Fibroblast of lung (primary cell): ENCODE measurements around the gene CACNA1E. TPM values are rescaled to one million over a fixed set of nuclear protein-coding genes. Genes with fewer than 3 reads are reported as not detected.

ENCODE experiments used
- DNase-seq, 2 donors: peaks; one replicate each; pipeline versions ENCODE4 v3.0.0 to v3.0.0-alpha.2; 2010; ENCODE audit warnings: low read depth in 2 of 2
- H2AFZ ChIP-seq: 2 replicates; pipeline ENCODE4 v1.5.1; 2012; ENCODE audit warnings: low read length, control low read depth, inconsistent platforms
- H3K27ac ChIP-seq: 2 replicates; pipeline ENCODE4 v1.5.1; 2011; ENCODE audit warnings: low read length, control low read depth; ENCODE audit not compliant: insufficient read depth
- H3K27me3 ChIP-seq: 2 replicates; pipeline ENCODE4 v1.5.1; 2011; ENCODE audit warnings: mild to moderate bottlenecking, low read length; ENCODE audit not compliant: control insufficient read depth, insufficient read depth
- H3K36me3 ChIP-seq: 2 replicates; pipeline ENCODE4 v1.5.1; 2011; ENCODE audit warnings: low read length; ENCODE audit not compliant: control insufficient read depth, insufficient read depth
- H3K4me1 ChIP-seq: 2 replicates; pipeline ENCODE4 v1.5.1; 2011; ENCODE audit warnings: low read length; ENCODE audit not compliant: control insufficient read depth, insufficient read depth; ENCODE audit errors: extremely low read depth
- H3K4me2 ChIP-seq: 2 replicates; pipeline ENCODE4 v1.5.1; 2011; ENCODE audit warnings: low read length, control low read depth; ENCODE audit not compliant: insufficient read depth; ENCODE audit errors: extremely low read depth
- H3K4me3 ChIP-seq, 4 experiments: fragments of 200-600 bp in 1 of 4; sonication (generic) in 1 of 4; replicated peaks in 1 of 4; 2 replicates each; pipeline ENCODE4 v1.5.1; 2011 to 2016; ENCODE audit warnings: low read length in 4 of 4, low read depth in 3 of 4, mild to moderate bottlenecking in 3 of 4, control low read depth in 2 of 4, inconsistent platforms in 1 of 4, mixed read lengths in 1 of 4; ENCODE audit not compliant: insufficient read depth in 1 of 4; ENCODE audit errors: control extremely low read depth in 1 of 4
- H3K79me2 ChIP-seq: 2 replicates; pipeline ENCODE4 v1.5.1; 2012; ENCODE audit warnings: mild to moderate bottlenecking, low read length, inconsistent platforms; ENCODE audit not compliant: control insufficient read depth, insufficient read depth
- H3K9ac ChIP-seq: 2 replicates; pipeline ENCODE4 v1.5.1; 2011; ENCODE audit warnings: mild to moderate bottlenecking, low read length, control low read depth; ENCODE audit not compliant: insufficient read depth
- H3K9me3 ChIP-seq: 2 replicates; pipeline ENCODE4 v1.5.1; 2012; ENCODE audit warnings: low read depth, low read length; ENCODE audit not compliant: control insufficient read depth, insufficient read depth
- H4K20me1 ChIP-seq: 2 replicates; pipeline ENCODE4 v1.5.1; 2011; ENCODE audit warnings: low read length; ENCODE audit not compliant: control insufficient read depth, insufficient read depth; ENCODE audit errors: extremely low read depth
- CTCF ChIP-seq, 2 donors: IDR thresholded peaks in 1 of 2; conservative IDR thresholded peaks in 1 of 2; 1 replicate in 1 of 2; 2 replicates in 1 of 2; pipeline ENCODE4 v1.5.1; 2011 to 2012; ENCODE audit warnings: low read length in 2 of 2, control low read depth in 1 of 2, inconsistent platforms in 1 of 2, low read depth in 1 of 2, mild to moderate bottlenecking in 1 of 2
- EZH2 ChIP-seq: IDR thresholded peaks from 2 replicates; pipeline ENCODE4 v1.5.1; 2012; ENCODE audit warnings: low read length, control low read depth, mild to moderate bottlenecking; ENCODE audit errors: missing control alignments
- polyA plus RNA-seq, 2 donors: library from polyadenylated mRNA; depleted of rRNA in 1 of 2; stranded (reverse) in 1 of 2; unstranded in 1 of 2; fragments of >200 nt; gene quantifications; 2 replicates each; pipeline ENCODE4 v1.2.1, GENCODE V29; 2011 to 2012; ENCODE audit warnings: missing spikeins in 1 of 2
- total RNA-seq: library from RNA; depleted of rRNA; stranded (reverse); fragments of >200 nt; gene quantifications from 2 replicates; pipeline ENCODE4 v1.2.1, GENCODE V29; 2014

CACNA1E gene
- total and polyA plus RNA-seq, 2 donors (not counting 1 experiment from before 2014, with no cell fraction given): 0.01 TPM; not detected in 1

GRCh38 chr1:181484821-181485220 is 1.5 kb downstream of the CACNA1E start:
- no peak for TF ChIP-seq CTCF (conservative IDR thresholded peaks at IDR 0.05 in 1 of 2, IDR thresholded peaks at IDR 0.05 in 1 of 2; ENCODE audit: low read depth in 1 of 2, low read length in 2 of 2)
- TF ChIP-seq EZH2: no peak
- H3K79me2 ChIP-seq: no peaks in the 10 kb centered on the region
- no peak overlapping the region for H2AFZ ChIP-seq
- no peaks in the 10 kb centered on the region for H3K4me1 ChIP-seq
- H4K20me1 ChIP-seq: no peaks in the 10 kb centered on the region
- H3K27me3 ChIP-seq: peaks cover 10% of the 10 kb centered on the region
- no peak overlapping the region for H3K4me2 ChIP-seq
- no peak overlapping the region for H3K4me3 ChIP-seq
- H3K36me3 ChIP-seq: no peaks in the 10 kb centered on the region
- H3K9ac ChIP-seq: no peak overlapping the region
- no peak overlapping the region for H3K27ac ChIP-seq
- no peaks in the 10 kb centered on the region for H3K9me3 ChIP-seq
- no peak for DNase-seq

- TF ChIP-seq EZH2 (no peak), CTCF (conservative IDR thresholded peaks at IDR 0.05 in 1 of 2, IDR thresholded peaks at IDR 0.05 in 1 of 2; ENCODE audit: low read depth in 1 of 2, low read length in 2 of 2) (no peak)
- Histone ChIP-seq H3K27ac (no peak overlapping the region), H3K27me3 (peaks cover 10% of the 10 kb centered on the region), H2AFZ (no peak overlapping the region), H3K36me3 (no peaks in the 10 kb centered on the region), H3K4me1 (no peaks in the 10 kb centered on the region), H3K9ac (no peak overlapping the region), H3K79me2 (no peaks in the 10 kb centered on the region), H4K20me1 (no peaks in the 10 kb centered on the region), H3K9me3 (no peaks in the 10 kb centered on the region), H3K4me3 (no peak overlapping the region), H3K4me2 (no peak overlapping the region)
- DNase-seq: no peak
Observed at GRCh38 chr1:181485287-181486097, 2.2 kb downstream of the CACNA1E start.

GRCh38 chr1:181486098-181486420 is 2.7 kb downstream of the CACNA1E start:
- Histone ChIP-seq H3K79me2 (no peaks in the 10 kb centered on the region), H3K27me3 (peaks cover 10% of the 10 kb centered on the region), H4K20me1 (no peaks in the 10 kb centered on the region), H3K9me3 (no peaks in the 10 kb centered on the region), H3K36me3 (no peaks in the 10 kb centered on the region), H3K27ac (no peak overlapping the region), H3K4me3 (no peak overlapping the region), H2AFZ (no peak overlapping the region), H3K4me1 (no peaks in the 10 kb centered on the region), H3K4me2 (no peak overlapping the region), H3K9ac (no peak overlapping the region)
- no peak for TF ChIP-seq EZH2
- no peak for TF ChIP-seq CTCF (conservative IDR thresholded peaks at IDR 0.05 in 1 of 2, IDR thresholded peaks at IDR 0.05 in 1 of 2; ENCODE audit: low read depth in 1 of 2, low read length in 2 of 2)
- no peak for DNase-seq
